Stimulated activated CD4-positive, alpha-beta T cell treated with anti-CD3 and anti-CD28 coated beads, Interleukin-15, amount 100 ng/mL, for 48 hours (primary cell): Measurements from ENCODE around the gene DDC.
A peak's percentile ranks its signal among the peaks of the same experiment; 100 is the strongest.
"Not testable (repeated sequence)": the region's sequence is repeated elsewhere in the genome, so short reads cannot be mapped to it uniquely, and the experiment has no call there.

Experiments
- DNase-seq, 2 donors: peaks; one replicate each; pipeline ENCODE4 v3.0.0-alpha.2; 2020; ENCODE audit warnings: low read depth in 2 of 2

The DDC gene

GRCh38 chr7:50458651-50459050 is 106.6 kb downstream of the DDC start:
- not testable (repeated sequence) for DNase-seq

DNA sequence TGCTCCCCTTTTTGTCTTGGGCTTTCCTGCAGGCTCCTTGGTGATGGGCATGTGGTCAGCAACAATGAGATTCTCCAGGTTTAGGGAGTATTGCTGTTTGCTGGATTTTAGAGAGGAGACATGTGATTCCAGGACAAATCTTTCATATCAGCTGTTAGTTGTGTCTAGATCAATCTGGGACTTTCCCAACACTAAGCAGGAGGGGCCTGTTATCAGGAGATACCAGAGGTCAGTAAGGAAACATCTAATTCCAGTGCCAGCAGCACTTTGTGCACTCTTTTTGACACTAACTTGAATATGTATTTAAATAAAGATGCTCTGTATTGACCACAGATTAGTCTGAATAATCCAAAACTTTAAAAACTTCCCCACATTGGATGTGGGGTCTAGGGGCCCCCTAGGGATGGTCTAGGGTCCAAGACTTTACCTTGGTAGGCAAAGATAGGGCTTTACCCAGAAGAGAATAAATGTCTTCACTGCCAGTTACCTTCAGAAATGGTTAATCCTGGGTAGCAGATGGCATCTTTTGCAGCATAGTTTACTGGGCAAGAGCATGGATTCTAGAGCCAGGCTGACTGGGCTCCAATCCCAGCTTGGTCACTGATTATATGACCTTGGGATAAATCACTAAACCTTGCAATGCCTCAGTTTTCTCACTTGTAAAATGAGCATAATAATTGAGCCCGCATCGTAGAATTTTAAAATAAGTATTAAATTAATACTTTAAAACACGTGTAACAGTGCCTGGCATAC is 108.7 kb downstream of the DDC start:
- DNase-seq = no peak

DNA sequence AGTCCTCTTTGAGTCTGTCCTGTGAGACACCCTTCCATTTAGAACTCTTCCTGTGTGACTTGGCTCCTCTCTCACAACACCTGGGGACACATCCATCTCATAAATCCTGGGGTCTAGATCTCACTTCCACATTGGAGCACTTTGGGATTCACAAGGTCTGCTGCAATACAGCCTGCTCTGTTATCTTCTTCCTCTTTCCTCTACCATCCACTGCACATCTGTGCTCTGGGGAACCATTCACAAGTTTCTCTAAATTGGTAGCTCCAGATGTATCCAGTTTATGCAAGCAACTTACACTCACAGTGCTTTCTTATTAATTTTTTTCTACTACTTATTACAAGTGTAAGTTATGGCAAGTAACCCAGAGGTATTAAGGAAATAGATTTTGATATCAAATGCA is 109.5 kb downstream of the DDC start:
- no peak for DNase-seq

DNA sequence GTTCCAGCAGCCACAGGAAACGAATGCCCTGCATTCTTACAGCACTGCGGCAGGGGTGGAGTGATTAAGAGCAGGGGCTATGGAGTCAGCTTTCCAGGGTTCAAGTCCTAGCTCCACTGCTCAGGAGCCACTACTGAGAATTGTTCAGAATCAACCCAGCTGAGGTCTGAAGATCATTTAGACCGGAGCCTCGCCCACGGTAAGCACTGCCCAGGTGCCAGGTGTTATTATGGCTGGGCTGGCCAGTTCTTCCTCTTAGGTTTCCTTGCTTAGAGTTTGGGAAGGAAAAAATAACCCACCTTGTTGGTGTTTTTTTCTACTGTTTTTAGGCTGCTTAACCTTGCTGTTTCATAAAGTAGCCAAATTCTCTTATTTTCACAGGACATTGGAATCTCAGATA is 110.2 kb downstream of the DDC start:
- DNase-seq = no peak

DNA sequence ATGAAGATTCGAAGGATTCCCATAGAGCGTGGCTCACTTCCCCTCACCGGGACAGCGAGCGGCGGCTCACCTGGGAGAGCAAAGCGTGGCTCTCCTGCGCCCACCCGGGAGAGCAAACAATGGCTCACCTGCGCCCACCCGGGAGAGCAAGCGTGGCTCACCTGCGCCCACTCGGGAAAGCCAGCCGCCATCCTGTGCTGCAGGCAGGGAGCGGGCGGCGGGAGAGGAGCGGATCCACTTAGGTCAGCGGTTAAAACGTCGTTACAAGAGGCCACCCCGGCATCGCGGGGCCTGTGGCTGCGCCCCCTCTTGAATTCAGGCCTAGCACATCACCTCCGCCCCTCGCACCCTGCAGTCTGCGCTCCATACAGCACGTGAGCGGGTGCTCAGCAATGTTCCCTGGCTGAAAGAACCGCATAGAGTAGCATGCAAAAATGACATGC is 114.6 kb downstream of the DDC start:
- peak in 1 of 2 donors; percentile 14 for DNase-seq

DNA sequence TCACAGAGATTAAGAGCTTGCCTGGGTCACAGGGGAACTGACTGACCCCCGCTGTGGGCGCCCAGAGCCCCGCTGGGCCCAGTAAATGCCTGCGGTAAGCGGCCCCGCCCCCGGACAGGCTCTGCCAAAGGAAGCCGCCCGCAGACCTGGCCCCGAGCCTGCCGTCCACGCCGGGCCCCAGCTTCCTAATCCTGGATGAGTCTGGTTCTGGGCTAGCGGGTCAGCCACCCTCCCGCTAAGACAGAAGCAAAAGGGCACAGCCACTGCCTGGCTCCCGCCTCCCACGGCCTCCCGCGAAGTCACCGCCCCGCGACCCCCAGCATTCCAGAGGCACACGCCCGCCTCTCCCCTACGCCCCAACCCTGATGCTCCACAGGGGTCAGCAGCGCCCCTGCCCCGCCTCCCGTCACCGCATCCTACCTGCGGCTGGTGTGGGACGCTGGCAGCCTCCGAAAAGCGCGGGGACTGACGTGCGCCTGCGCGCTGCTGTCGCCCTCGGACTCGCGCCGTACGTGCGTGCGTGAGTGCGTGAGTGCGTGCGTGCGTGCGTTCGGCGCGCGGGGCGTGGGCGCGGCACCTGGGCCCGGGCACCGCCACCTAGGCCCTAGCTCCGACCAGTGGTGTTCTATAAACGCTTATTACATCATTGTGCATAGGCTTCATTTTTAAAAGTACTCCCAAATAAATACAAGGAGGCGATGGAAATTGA is 115.2 kb downstream of the DDC start, which contains the start of gene FIGNL1:
FIGNL1 (minus strand) TSS at position 470 of the 709 bp plus-strand sequence. CDS start 3,063 bp downstream, outside the sequence.
- peak; percentile 65 to 79 for DNase-seq

DNA sequence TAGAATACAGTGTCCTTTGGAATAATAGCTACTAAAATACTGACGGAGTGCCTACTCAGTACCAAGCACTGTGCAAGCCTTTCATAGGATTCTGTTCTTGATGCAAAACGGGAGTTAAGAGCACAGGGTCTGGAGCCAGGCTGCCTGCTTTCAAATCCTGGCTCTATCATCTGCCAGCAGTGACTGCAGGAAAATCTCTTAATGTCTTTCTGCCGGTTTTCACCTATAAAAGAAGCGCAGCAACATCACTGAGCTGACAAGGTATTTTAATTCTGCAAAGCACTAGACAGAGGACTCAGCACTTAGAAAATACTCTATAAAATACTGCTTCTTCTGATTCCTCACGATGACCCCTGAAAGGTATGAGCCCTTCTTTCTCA is 115.7 kb downstream of the DDC start:
- DNase-seq = no peak

GRCh38 chr7:50448823-50449222 is 116.4 kb downstream of the DDC start:
- DNase-seq = no peak

DNA sequence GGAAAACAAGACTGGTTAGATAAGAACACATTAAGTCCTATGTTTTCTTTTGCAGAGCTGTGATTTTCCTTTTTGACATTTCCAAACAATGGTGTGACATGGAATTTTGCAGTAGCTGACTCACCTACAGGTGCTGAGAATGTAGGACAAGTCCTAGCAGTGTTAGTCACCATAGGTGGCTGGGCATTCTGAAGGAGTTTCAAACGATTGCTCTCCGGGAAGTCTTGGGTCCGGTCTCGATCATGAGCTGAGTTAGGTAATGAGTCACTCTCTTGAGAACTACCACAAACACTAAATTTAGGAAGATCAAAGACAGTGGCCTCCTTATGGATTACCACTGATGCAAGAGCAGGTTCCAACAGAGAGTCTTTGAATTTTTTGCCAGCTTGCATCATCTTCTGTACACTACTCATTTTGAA is 118.7 kb downstream of the DDC start:
- no peak for DNase-seq

DNA sequence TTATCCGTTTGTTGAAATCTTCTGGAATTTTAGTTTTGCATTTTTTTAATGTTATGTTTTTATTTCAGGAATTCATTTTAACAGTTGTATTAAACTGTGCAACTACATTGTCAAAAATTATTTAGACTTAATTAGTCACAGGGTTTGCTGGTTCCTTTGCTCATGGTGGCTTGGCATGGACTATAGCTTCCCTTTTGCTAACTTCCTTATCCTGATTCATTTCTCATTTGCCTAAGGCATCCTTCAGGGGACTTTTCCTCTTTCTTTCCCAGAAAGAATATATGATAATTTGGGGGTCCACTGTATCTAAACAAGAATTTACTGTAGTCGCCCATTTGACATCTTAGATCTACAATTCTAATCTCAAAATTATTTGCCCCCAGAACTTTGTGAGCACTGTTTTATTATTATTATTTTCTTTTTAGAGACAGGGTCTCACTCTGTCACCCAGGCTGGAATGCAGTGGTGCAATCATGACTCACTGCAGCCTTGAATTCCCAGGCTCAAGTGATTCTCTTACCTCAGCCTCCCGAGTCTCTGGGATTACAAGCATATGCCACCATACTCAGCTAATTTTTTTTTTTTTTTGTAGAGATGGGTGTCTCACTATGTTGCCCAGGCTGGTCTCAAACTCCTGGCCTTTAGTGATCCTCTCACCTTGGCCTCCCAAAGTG is 128.9 kb downstream of the DDC start:
- no peak for DNase-seq

DNA sequence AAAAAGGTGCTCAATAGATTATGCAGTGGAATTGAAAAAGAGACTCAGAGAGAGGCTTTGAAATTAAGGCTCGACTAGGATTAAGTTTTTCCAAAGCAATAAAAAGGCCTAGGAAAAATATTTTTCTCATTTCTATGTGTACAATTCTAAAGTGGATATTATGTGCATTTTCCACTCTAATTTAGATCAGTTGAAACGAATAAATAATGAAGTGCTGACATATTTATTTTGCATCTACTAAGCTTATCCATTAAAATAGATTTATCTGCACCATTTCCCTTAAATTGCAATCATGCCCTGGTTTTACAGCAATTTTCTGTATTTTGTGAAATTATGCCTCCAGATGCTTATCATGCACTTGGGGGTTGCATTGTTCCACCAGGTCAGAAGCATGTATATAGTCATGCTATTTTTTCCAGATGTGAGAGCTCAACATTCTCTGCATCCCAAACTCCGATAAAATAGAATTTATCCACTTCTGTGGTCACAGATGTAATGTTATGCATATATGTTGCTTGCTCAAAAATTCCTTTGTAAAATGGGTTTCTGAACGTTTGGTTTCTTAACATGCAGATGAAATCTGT is 133.4 kb downstream of the DDC start:
- DNase-seq = no peak

- DNase-seq = no peak
Measured at GRCh38 chr7:50431316-50431715, 133.9 kb downstream of the DDC start.

- DNase-seq = no peak
Measured at GRCh38 chr7:50428911-50429310, 136.3 kb downstream of the DDC start.

GRCh38 chr7:50427518-50427917 is 137.7 kb downstream of the DDC start:
- DNase-seq = no peak

GRCh38 chr7:50426280-50427045 is 138.7 kb downstream of the DDC start:
- DNase-seq = no peak

- DNase-seq = no peak
Measured at GRCh38 chr7:50425318-50425717, 139.9 kb downstream of the DDC start.

- DNase-seq = no peak
Measured at GRCh38 chr7:50423860-50424259, 141.3 kb downstream of the DDC start.

- DNase-seq = no peak
Measured at GRCh38 chr7:50422858-50423257, 142.3 kb downstream of the DDC start.

DNA sequence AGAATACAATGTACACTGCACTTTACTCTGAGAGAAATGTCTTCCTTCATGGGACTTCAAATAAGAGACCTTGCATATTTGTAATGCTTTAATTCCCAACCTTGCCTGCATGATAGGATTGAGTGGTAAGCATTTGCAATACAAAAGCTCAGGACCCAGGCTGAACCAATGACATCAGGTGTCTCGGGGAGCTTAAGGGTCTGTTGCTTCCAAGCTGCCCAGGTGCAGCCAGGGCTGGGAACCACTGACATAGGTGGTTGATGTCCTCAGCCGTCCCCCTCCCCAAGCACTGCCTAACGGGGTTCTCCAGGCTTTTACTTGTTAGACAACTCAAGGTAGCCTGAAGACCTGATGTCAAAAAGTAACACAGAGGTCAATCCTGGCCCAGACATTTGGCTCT is 144.2 kb downstream of the DDC start:
- no peak for DNase-seq

DNA sequence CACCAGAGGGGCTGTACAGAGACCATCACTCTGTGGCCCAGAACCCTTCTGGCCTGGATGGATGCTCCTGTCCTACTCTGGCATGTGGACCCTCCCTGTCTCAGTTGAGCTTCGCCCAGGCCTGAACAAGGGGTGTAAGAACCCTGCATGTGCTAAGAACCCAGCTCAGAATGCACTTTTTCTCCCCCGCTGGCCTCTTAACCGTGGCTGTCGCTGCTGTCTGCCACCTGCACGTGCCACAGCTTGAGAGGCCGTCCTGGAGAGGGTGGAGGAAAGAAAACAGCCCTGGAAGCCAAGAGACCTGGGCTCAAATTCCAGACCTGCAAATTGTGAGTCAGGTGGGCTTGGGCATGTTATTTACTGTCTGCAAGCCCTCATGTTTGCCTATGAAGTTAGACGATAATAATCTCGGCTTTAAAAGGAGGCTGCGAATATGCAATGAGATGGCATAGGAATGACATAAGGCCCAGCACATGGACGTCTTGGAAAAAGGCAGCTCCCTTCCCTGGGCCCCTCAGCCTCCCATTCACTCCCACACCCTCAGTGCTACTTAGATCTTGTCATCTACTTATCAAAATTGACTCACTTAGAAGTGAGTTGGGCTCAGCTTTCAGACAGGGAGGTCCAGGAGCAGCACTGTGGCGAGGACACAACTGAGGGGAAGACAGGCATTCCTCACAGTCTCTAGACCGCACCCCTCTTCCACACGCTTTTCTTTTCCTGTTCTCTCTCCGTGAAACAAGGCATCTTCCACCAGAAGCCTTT is 146.5 kb downstream of the DDC start:
- no peak for DNase-seq

DNA sequence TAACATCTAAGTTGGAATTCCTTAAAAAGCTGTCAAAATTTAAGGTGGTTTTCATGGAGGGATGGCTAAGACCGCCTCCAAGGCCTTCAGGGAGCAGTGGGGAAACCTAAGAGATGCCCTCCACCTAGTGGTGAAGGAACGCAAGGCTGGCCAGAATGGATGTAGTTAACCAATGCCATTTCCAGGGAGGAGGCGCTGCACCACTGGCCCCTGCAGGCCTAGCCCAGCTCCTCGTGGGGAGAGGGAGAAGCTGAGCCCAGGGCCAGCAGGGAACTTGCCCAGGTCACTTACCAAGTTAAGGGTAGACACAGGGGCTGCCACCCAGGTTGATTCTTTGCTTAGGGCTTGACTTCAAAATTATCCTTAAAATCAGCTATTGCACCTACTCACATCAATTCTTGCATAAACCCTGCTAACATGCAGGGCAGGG is 147.1 kb downstream of the DDC start:
- peak; percentile 64 to 73 for DNase-seq
